Natural killer cell treated with Interleukin-12 subunit alpha and Interleukin-12 subunit beta and Interleukin-15 and Interleukin-18, amount 100 ng/mL, for 72 hours (primary cell): ENCODE measurements around the gene TMEM254. TPM values are rescaled to one million over a fixed set of nuclear protein-coding genes. Genes with fewer than 3 reads are reported as not detected.
"Not testable (repeated sequence)": the region's sequence is repeated elsewhere in the genome, so short reads cannot be mapped to it uniquely, and the experiment has no call there.

Source experiments
- ATAC-seq, 2 donors: fragments of 150-1000 bp; cut with Tn5 transposase in 1 of 2; sonication (Bioruptor Pico), chemical (Tn5 transposase) in 1 of 2; 2 replicates each; pipeline ENCODE4 v1.10.0; 2021
- DNase-seq: peaks from one replicate; pipeline ENCODE4 v3.0.0; 2022; ENCODE audit warnings: low spot score
- H3K27ac Mint-ChIP-seq, 2 donors: 1 replicate in 1 of 2; 2 replicates in 1 of 2; pipeline ENCODE4 v1.8.0; 2022; ENCODE audit warnings: mixed read lengths in 2 of 2, mild to moderate bottlenecking in 1 of 2, moderate library complexity in 1 of 2
- H3K27me3 Mint-ChIP-seq, 2 donors: 1 replicate in 1 of 2; 2 replicates in 1 of 2; pipeline ENCODE4 v1.8.0; 2022; ENCODE audit warnings: mixed read lengths in 2 of 2
- H3K36me3 Mint-ChIP-seq: one replicate; pipeline ENCODE4 v1.8.0; 2022; ENCODE audit warnings: mixed read lengths
- H3K4me1 Mint-ChIP-seq, 2 donors: 1 replicate in 1 of 2; 2 replicates in 1 of 2; pipeline ENCODE4 v1.8.0; 2022; ENCODE audit warnings: low read depth in 2 of 2, mixed read lengths in 2 of 2, mild to moderate bottlenecking in 1 of 2
- H3K4me3 Mint-ChIP-seq: one replicate; pipeline ENCODE4 v1.8.0; 2022; ENCODE audit warnings: mixed read lengths
- H3K9me3 Mint-ChIP-seq: 2 replicates; pipeline ENCODE4 v1.8.0; 2022; ENCODE audit warnings: mixed read lengths
- total RNA-seq, 2 donors: library from RNA; stranded (reverse); gene quantifications; one replicate each; pipeline ENCODE4 v1.2.3, GENCODE V29; 2022

The TMEM254 gene, protein sequence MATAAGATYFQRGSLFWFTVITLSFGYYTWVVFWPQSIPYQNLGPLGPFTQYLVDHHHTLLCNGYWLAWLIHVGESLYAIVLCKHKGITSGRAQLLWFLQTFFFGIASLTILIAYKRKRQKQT
- 10 to 100 TPM in 1 of 2 donors, 1 to 10 TPM in 1; 8.3 to 13.2 TPM for total RNA-seq

- Mint-ChIP-seq H3K9me3 (no peaks in the 10 kb centered on the region), H3K4me3 (peak within 1 kb of the TSS; percentile 99), H3K36me3 (no peaks in the 10 kb centered on the region), H3K4me1 (peaks cover 20 to 25% of the 10 kb centered on the region in 2 donors), H3K27me3 (no peaks in the 10 kb centered on the region), H3K27ac (peak within 1 kb of the TSS; percentile 82 to 94)
- peak; percentile 91 to 92 for ATAC-seq
- peak; percentile 92 for DNase-seq
Observed at GRCh38 chr10:80078448-80079311, at the start of gene TMEM254. TSS of gene TMEM254 (plus strand) at chr10:80078665. CDS start at chr10:80078700, 35 bp downstream.

DNA sequence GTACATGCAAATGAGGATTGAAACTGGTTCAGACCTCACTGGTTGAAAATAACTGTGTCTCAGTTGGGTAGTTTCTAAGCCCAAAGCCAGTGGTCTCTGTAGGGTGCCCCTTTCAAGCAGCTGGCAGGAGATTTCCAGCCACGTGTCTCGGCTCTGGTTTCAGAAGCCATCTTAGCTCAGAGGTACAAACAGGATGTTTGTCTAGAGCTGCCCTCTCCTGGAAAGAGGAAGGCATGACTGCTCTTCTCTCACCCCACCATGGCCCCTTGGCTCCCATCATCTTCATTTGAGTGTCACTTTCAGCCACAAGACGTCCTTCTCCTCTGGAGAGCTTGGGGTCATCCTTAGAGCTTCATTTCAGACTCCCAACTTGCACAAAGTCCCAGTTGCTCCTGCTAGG lies 49.3 kb upstream of the TMEM254 start:
- H3K9me3 Mint-ChIP-seq, H3K27ac Mint-ChIP-seq, DNase-seq, H3K36me3 Mint-ChIP-seq, H3K4me3 Mint-ChIP-seq, H3K27me3 Mint-ChIP-seq, H3K4me1 Mint-ChIP-seq: not testable (repeated sequence)
- peak in 1 of 2 donors; percentile 59 for ATAC-seq

- not testable (repeated sequence) for H3K4me3 Mint-ChIP-seq, DNase-seq, H3K27me3 Mint-ChIP-seq, H3K4me1 Mint-ChIP-seq, H3K36me3 Mint-ChIP-seq, H3K9me3 Mint-ChIP-seq, H3K27ac Mint-ChIP-seq
- peak in 1 of 2 donors; percentile 32 for ATAC-seq
Observed at GRCh38 chr10:80029865-80030264, 48.6 kb upstream of the TMEM254 start.

- H3K27ac Mint-ChIP-seq: no peak overlapping the region
- no peak overlapping the region for H3K4me3 Mint-ChIP-seq
- no peak for ATAC-seq
- H3K9me3 Mint-ChIP-seq: no peaks in the 10 kb centered on the region
- H3K4me1 Mint-ChIP-seq: no peaks in the 10 kb centered on the region
- H3K27me3 Mint-ChIP-seq: no peaks in the 10 kb centered on the region
- no peaks in the 10 kb centered on the region for H3K36me3 Mint-ChIP-seq
- DNase-seq: no peak
Observed at GRCh38 chr10:80032503-80032902, 46.0 kb upstream of the TMEM254 start.

GRCh38 chr10:80034766-80035165 lies 43.7 kb upstream of the TMEM254 start:
- not testable (repeated sequence) for H3K36me3 Mint-ChIP-seq, H3K27me3 Mint-ChIP-seq, H3K4me3 Mint-ChIP-seq, H3K27ac Mint-ChIP-seq, DNase-seq, ATAC-seq, H3K9me3 Mint-ChIP-seq, H3K4me1 Mint-ChIP-seq

GRCh38 chr10:80035430-80035829 lies 43.0 kb upstream of the TMEM254 start:
- not testable (repeated sequence) for ATAC-seq, H3K27me3 Mint-ChIP-seq, DNase-seq, H3K27ac Mint-ChIP-seq, H3K9me3 Mint-ChIP-seq, H3K4me3 Mint-ChIP-seq, H3K4me1 Mint-ChIP-seq, H3K36me3 Mint-ChIP-seq

DNA sequence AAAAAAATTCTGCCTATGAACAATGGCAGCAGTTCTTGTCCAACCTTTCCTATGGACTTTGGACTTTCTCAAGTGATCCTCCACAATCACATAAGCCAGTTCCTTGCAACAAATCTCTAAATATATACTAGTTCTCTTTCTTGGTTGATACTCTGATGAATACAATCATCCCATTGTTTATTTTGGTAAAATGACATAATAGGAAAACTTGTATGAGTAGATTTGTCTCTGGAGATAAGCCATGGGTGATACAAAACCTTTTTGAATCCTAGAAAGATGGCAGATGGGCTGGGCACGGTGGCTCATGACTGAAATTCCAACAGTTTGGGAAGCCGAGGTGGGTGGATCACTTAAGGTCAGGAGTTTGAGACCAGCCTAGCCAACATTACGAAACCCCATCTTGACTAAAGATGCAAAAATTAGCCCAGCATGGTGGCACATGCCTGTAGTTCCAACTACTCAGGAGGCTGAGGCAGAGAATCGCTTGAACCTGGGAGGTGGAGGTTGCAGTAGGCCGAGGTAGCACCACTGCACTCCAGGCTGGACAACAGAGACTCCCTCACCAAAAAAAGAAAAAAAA lies 41.5 kb upstream of the TMEM254 start:
- H3K27me3 Mint-ChIP-seq, DNase-seq, H3K36me3 Mint-ChIP-seq, H3K4me1 Mint-ChIP-seq, H3K9me3 Mint-ChIP-seq, H3K4me3 Mint-ChIP-seq, ATAC-seq, H3K27ac Mint-ChIP-seq: not testable (repeated sequence)

DNA sequence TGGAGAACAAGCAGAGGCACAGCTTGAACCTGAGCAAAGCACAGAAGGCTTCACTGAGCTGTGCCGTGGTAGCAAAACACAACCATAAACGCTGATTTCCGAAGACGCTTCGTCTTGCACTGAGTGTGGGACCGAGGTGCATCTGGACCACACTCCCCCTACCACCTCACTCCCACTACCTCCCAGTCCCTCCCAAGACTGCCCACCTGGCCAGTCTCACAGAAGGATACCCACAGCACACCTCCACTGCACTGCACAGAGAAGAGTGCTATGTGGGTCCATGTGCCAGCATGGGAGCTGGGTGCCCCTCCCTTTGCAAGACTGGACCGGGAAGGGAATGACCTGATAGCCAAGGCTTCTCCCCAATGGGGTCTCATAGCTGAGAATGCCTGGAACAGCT lies 40.2 kb upstream of the TMEM254 start:
- not testable (repeated sequence) for H3K9me3 Mint-ChIP-seq, DNase-seq, H3K4me1 Mint-ChIP-seq, H3K27ac Mint-ChIP-seq, H3K36me3 Mint-ChIP-seq, H3K27me3 Mint-ChIP-seq, H3K4me3 Mint-ChIP-seq
- peak; percentile 52 to 57 for ATAC-seq

GRCh38 chr10:80041162-80041561 lies 37.3 kb upstream of the TMEM254 start:
- peaks cover 0 to 2% of the 10 kb centered on the region in 2 donors for H3K27me3 Mint-ChIP-seq
- H3K9me3 Mint-ChIP-seq: no peaks in the 10 kb centered on the region
- DNase-seq (no peak), ATAC-seq (no peak)
- H3K4me3 Mint-ChIP-seq: no peak overlapping the region
- no peaks in the 10 kb centered on the region for H3K36me3 Mint-ChIP-seq
- no peaks in the 10 kb centered on the region for H3K4me1 Mint-ChIP-seq
- H3K27ac Mint-ChIP-seq: no peak overlapping the region

- DNase-seq, H3K4me3 Mint-ChIP-seq, ATAC-seq, H3K9me3 Mint-ChIP-seq, H3K27me3 Mint-ChIP-seq, H3K27ac Mint-ChIP-seq, H3K36me3 Mint-ChIP-seq, H3K4me1 Mint-ChIP-seq: not testable (repeated sequence)
Observed at GRCh38 chr10:80044935-80045334, 33.5 kb upstream of the TMEM254 start.

DNA sequence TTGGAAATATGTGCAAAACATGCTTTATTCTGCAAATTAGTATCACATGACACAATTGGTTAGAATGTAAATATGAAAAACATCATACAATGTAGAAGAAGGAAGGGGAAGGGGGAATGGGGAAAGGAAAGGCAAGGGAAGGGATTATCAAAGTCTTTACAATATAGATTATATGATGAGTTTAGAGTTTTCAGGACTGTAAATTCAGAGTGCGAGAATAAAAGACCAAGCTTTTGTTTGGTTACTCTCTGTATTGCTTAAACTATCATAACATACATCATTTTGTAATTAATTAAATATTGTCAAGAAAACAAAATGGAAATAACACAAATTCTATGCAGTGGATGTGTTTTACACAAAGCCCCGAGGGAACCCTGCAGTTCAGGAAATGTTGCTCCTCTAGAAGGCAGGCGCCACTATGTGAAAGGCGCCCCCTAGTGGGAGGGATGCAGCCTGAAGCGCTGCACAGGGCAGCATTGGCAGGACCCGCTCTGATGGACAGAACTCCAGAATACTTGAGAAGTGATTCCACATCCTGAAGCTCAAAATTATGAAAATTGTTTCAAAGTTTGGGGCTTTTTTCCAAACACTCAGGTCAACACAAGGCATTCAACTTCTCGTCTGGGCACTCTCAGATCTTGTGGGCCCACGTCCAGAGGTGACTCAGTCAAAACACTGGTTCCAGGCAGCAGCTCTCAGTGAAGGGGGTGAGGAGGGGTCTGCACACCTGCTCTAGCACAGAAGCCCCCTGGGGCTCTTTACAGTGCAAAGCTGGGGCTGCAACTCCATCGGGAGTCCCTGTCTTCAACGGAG lies 31.6 kb upstream of the TMEM254 start:
- Mint-ChIP-seq H3K9me3 (no peaks in the 10 kb centered on the region), H3K4me3 (no peak overlapping the region), H3K4me1 (no peaks in the 10 kb centered on the region), H3K36me3 (no peaks in the 10 kb centered on the region), H3K27ac (no peak overlapping the region), H3K27me3 (peaks cover 0 to under 1% of the 10 kb centered on the region in 2 donors)
- ATAC-seq (peak; percentile 71 to 78), DNase-seq (peak; percentile 69)

- Mint-ChIP-seq H3K36me3 (no peaks in the 10 kb centered on the region), H3K27ac (no peak overlapping the region), H3K4me1 (no peaks in the 10 kb centered on the region), H3K4me3 (no peak overlapping the region), H3K27me3 (no peaks in the 10 kb centered on the region), H3K9me3 (no peaks in the 10 kb centered on the region)
- ATAC-seq: no peak
- DNase-seq: no peak
Observed at GRCh38 chr10:80050752-80051151, 27.7 kb upstream of the TMEM254 start.

GRCh38 chr10:80051993-80052392 lies 26.5 kb upstream of the TMEM254 start:
- no peak overlapping the region for H3K27ac Mint-ChIP-seq
- H3K27me3 Mint-ChIP-seq: no peaks in the 10 kb centered on the region
- no peak overlapping the region for H3K4me3 Mint-ChIP-seq
- no peaks in the 10 kb centered on the region for H3K36me3 Mint-ChIP-seq
- H3K4me1 Mint-ChIP-seq: no peaks in the 10 kb centered on the region
- H3K9me3 Mint-ChIP-seq: no peaks in the 10 kb centered on the region
- ATAC-seq (no peak), DNase-seq (no peak)

- H3K4me1 Mint-ChIP-seq: peaks cover 0 to 3% of the 10 kb centered on the region in 2 donors
- no peak overlapping the region for H3K27ac Mint-ChIP-seq
- H3K9me3 Mint-ChIP-seq: no peaks in the 10 kb centered on the region
- H3K36me3 Mint-ChIP-seq: no peaks in the 10 kb centered on the region
- no peak overlapping the region for H3K4me3 Mint-ChIP-seq
- no peaks in the 10 kb centered on the region for H3K27me3 Mint-ChIP-seq
- no peak for DNase-seq
- no peak for ATAC-seq
Observed at GRCh38 chr10:80055760-80056159, 22.7 kb upstream of the TMEM254 start.
